Epithelial cell of esophagus (primary cell): ENCODE results near the gene KCNJ10.

ENCODE experiments used
- DNase-seq: peaks from one replicate; pipeline ENCODE4 v3.0.0; 2010; ENCODE audit warnings: low read depth
- H3K4me3 ChIP-seq: 2 replicates; pipeline ENCODE4 v1.5.1; 2011; ENCODE audit warnings: mild to moderate bottlenecking, low read length, control low read depth
- CTCF ChIP-seq: IDR thresholded peaks from 2 replicates; pipeline ENCODE4 v1.5.1; 2011; ENCODE audit warnings: low read depth, mild to moderate bottlenecking, low read length, control low read depth, inconsistent platforms; ENCODE audit not compliant: insufficient read depth; ENCODE audit errors: missing control alignments

KCNJ10 gene

GRCh38 chr1:159974350-159974965 lies 95.5 kb downstream of the KCNJ10 start:
- no peak for TF ChIP-seq CTCF
- H3K4me3 ChIP-seq = no peak overlapping the region

GRCh38 chr1:159973350-159973940 lies 96.5 kb downstream of the KCNJ10 start:
- H3K4me3 ChIP-seq = no peak overlapping the region
- no peak for TF ChIP-seq CTCF
- DNase-seq = no peak

More at GRCh38 chr1:159974350-159974965, 95.5 kb downstream of the KCNJ10 start:
- DNase-seq = no peak

GRCh38 chr1:159972443-159973205 lies 97.3 kb downstream of the KCNJ10 start:
- no peak overlapping the region for H3K4me3 ChIP-seq
- DNase-seq = no peak
- no peak for TF ChIP-seq CTCF

DNA sequence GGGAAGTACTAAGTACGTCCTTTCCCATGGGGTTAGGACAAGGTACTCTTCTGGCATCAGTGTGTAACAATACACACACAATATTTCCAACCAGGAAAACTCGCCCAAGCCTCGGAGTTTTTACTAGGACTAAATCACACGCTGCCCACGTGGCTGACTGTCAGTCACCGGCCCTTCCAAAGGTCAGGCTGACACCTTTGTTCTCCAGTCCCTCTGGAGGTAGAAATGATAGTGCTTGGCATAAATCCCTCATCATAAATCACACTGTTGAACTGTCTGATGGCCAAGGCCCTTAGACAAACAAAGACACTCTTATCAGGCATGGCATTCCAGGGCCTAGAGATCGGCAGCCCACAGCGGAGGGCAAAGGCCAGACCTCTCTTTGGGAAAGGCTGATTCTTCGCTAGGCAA lies 99.0 kb downstream of the KCNJ10 start:
- TF ChIP-seq CTCF = no peak
- H3K4me3 ChIP-seq = no peak overlapping the region
- no peak for DNase-seq

GRCh38 chr1:159968901-159969300 lies 101.1 kb downstream of the KCNJ10 start:
- DNase-seq = no peak
- TF ChIP-seq CTCF = no peak
- no peak overlapping the region for H3K4me3 ChIP-seq

GRCh38 chr1:159965263-159965662 lies 104.7 kb downstream of the KCNJ10 start:
- no peak overlapping the region for H3K4me3 ChIP-seq
- TF ChIP-seq CTCF = no peak
- no peak for DNase-seq
